ENCODE measurements around the gene SHANK3. TPM values are rescaled to one million over a fixed set of nuclear protein-coding genes. Genes with fewer than 3 reads are reported as not detected.

Gene SHANK3
- total and polyA plus RNA-seq, 2 donors (not counting 1 experiment from before 2014, with no cell fraction given), result not detected

GRCh38 chr22:50713008-50713385 lies 40.4 kb downstream of the SHANK3 start:
- Mint-ChIP-seq H3K27ac (no peak overlapping the region), H3K9me3 (ENCODE audit: insufficient read depth) (peaks cover 4% of the 10 kb centered on the region), H3K4me1 (no peaks in the 10 kb centered on the region), H3K4me3 (no peak overlapping the region), H3K27me3 (peaks cover 18% of the 10 kb centered on the region)
- ChIA-PET POLR2A (no interaction called here), CTCF (no interaction called here)
- no peak for DNase-seq
- H3K27me3 ChIP-seq (replicated peaks in 1 of 4; ENCODE audit: control extremely low read depth in 1 of 4, control insufficient read depth in 3 of 4, insufficient read depth in 4 of 4, low read length in 3 of 4), result no peaks in the 10 kb centered on the region
- no peaks in the 10 kb centered on the region for H3K36me3 ChIP-seq (replicated peaks in 1 of 2; ENCODE audit: control extremely low read depth in 1 of 2, control insufficient read depth in 1 of 2, extremely low read depth in 1 of 2, insufficient read depth in 2 of 2, low read length in 1 of 2)
- intact Hi-C loops (cut with micrococcal nuclease), result no loop called here
- no peak overlapping the region for H3K27ac ChIP-seq (ENCODE audit: low read length in 2 of 2)
- no peaks in the 10 kb centered on the region for H4K20me1 ChIP-seq (ENCODE audit: control insufficient read depth, insufficient read depth, low read length, poor library complexity, severe bottlenecking)
- WGBS (ENCODE audit: insufficient coverage), result 90% methylated on average over 9 of the region's 13 CpGs
- H3K4me2 ChIP-seq (replicated peaks; ENCODE audit: low read depth, low read length, poor library complexity, severe bottlenecking), result no peak overlapping the region
- TF ChIP-seq, protein P1, sequence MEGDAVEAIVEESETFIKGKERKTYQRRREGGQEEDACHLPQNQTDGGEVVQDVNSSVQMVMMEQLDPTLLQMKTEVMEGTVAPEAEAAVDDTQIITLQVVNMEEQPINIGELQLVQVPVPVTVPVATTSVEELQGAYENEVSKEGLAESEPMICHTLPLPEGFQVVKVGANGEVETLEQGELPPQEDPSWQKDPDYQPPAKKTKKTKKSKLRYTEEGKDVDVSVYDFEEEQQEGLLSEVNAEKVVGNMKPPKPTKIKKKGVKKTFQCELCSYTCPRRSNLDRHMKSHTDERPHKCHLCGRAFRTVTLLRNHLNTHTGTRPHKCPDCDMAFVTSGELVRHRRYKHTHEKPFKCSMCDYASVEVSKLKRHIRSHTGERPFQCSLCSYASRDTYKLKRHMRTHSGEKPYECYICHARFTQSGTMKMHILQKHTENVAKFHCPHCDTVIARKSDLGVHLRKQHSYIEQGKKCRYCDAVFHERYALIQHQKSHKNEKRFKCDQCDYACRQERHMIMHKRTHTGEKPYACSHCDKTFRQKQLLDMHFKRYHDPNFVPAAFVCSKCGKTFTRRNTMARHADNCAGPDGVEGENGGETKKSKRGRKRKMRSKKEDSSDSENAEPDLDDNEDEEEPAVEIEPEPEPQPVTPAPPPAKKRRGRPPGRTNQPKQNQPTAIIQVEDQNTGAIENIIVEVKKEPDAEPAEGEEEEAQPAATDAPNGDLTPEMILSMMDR (IDR thresholded peaks at IDR 0.05), result no peak
- no peak for TF ChIP-seq EZH2 (IDR thresholded peaks at IDR 0.05; ENCODE audit: borderline replicate concordance, insufficient read depth, low read depth, low read length, poor library complexity, severe bottlenecking)
- H2AFZ ChIP-seq (ENCODE audit: insufficient read depth, low read depth, low read length, poor library complexity, severe bottlenecking), result no peak overlapping the region
- peaks cover 0 to 4% (median 0%) of the 10 kb centered on the region in 3 donors for H3K9me3 ChIP-seq (ENCODE audit: control extremely low read depth in 1 of 3, control insufficient read depth in 2 of 3, insufficient read depth in 1 of 3, low read length in 2 of 3)
- H3K4me1 ChIP-seq (ENCODE audit: control insufficient read depth in 2 of 2, insufficient read depth in 2 of 2, low read length in 2 of 2), result no peaks in the 10 kb centered on the region
- no peak for ATAC-seq (ENCODE audit: low read depth)
- H3K79me2 ChIP-seq (ENCODE audit: control insufficient read depth, insufficient read depth, low read length), result no peaks in the 10 kb centered on the region
- no peak overlapping the region for H3K9ac ChIP-seq (ENCODE audit: low read length)
- no peak overlapping the region for H3K4me3 ChIP-seq (ENCODE audit: control extremely low read depth in 1 of 5, extremely low read depth in 1 of 5, insufficient read depth in 1 of 5, low read depth in 2 of 5, low read length in 4 of 5)

GRCh38 chr22:50713571-50714056 lies 41.0 kb downstream of the SHANK3 start:
- Histone ChIP-seq H3K9ac (ENCODE audit: low read length) (no peak overlapping the region), H2AFZ (ENCODE audit: insufficient read depth, low read depth, low read length, poor library complexity, severe bottlenecking) (no peak overlapping the region), H3K36me3 (replicated peaks in 1 of 2; ENCODE audit: control extremely low read depth in 1 of 2, control insufficient read depth in 1 of 2, extremely low read depth in 1 of 2, insufficient read depth in 2 of 2, low read length in 1 of 2) (no peaks in the 10 kb centered on the region), H4K20me1 (ENCODE audit: control insufficient read depth, insufficient read depth, low read length, poor library complexity, severe bottlenecking) (no peaks in the 10 kb centered on the region), H3K4me2 (replicated peaks; ENCODE audit: low read depth, low read length, poor library complexity, severe bottlenecking) (no peak overlapping the region), H3K9me3 (ENCODE audit: control extremely low read depth in 1 of 3, control insufficient read depth in 2 of 3, insufficient read depth in 1 of 3, low read length in 2 of 3) (peaks cover 0 to 4% (median 0%) of the 10 kb centered on the region in 3 donors), H3K4me3 (ENCODE audit: control extremely low read depth in 1 of 5, extremely low read depth in 1 of 5, insufficient read depth in 1 of 5, low read depth in 2 of 5, low read length in 4 of 5) (no peak overlapping the region), H3K4me1 (ENCODE audit: control insufficient read depth in 2 of 2, insufficient read depth in 2 of 2, low read length in 2 of 2) (no peaks in the 10 kb centered on the region), H3K27me3 (replicated peaks in 1 of 4; ENCODE audit: control extremely low read depth in 1 of 4, control insufficient read depth in 3 of 4, insufficient read depth in 4 of 4, low read length in 3 of 4) (no peaks in the 10 kb centered on the region), H3K79me2 (ENCODE audit: control insufficient read depth, insufficient read depth, low read length) (no peaks in the 10 kb centered on the region), H3K27ac (ENCODE audit: low read length in 2 of 2) (no peak overlapping the region)
- Mint-ChIP-seq H3K4me3 (no peak overlapping the region), H3K9me3 (ENCODE audit: insufficient read depth) (peaks cover 4% of the 10 kb centered on the region), H3K4me1 (no peaks in the 10 kb centered on the region), H3K27me3 (peaks cover 18% of the 10 kb centered on the region), H3K27ac (no peak overlapping the region)
- no peak for ATAC-seq (ENCODE audit: low read depth)
- intact Hi-C loops (cut with micrococcal nuclease), result no loop called here
- 94% methylated on average over 3 of the region's 5 CpGs for WGBS (ENCODE audit: insufficient coverage)
- TF ChIP-seq EZH2 (IDR thresholded peaks at IDR 0.05; ENCODE audit: borderline replicate concordance, insufficient read depth, low read depth, low read length, poor library complexity, severe bottlenecking), result no peak
- TF ChIP-seq, protein P1 (IDR thresholded peaks at IDR 0.05), result no peak
- no peak for DNase-seq
- POLR2A ChIA-PET, result no interaction called here
- CTCF ChIA-PET, result no interaction called here
